NCI-H1417 (cell line): ENCODE measurements around the gene MTARC2.
"Not testable (repeated sequence)": the region's sequence is repeated elsewhere in the genome, so short reads cannot be mapped to it uniquely, and the experiment has no call there.

Source experiments
- DNase-seq, 3 experiments: peaks; one replicate each; lab custom pipeline; 2025; lab: John Stamatoyannopoulos, UW

The MTARC2 gene

DNA sequence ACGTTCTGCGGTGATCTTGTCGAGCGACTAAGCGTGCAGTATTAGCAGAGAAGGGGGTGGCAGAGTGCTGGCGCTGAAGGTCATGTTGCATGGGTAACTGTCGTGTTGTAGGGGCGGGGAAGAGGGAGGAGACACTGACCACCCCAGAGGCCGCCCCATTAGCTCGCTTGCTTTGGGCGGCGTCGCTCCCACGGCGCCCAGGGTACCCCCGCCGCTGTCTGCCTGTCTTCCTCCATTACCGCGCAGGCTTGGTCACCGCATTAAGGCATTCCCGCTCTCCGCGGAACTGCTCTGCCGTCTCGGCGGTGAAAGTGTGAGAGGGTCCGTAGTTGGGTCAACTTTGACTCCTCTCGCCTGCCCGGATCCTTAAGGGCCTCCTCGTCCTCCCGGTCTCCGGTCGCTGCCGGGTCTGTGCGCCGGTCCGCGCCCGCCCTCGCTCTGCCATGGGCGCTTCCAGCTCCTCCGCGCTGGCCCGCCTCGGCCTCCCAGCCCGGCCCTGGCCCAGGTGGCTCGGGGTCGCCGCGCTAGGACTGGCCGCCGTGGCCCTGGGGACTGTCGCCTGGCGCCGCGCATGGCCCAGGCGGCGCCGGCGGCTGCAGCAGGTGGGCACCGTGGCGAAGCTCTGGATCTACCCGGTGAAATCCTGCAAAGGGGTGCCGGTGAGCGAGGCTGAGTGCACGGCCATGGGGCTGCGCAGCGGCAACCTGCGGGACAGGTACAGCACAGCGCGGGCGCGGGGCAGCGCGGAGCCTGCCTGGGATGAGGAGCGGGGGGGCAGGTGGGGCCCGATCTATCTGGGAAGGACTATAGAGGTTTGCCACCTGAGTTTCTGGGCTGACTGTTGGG is at the start of gene MTARC2:
TSS of gene MTARC2 (plus strand) at position 234 of the 846 bp plus-strand sequence. CDS start at position 444, 210 bp downstream.
- peak in 2 of 3 experiments; percentile 92 for DNase-seq

GRCh38 chr1:220698607-220699016 is 49.5 kb upstream of the MTARC2 start:
- DNase-seq: no peak

DNA sequence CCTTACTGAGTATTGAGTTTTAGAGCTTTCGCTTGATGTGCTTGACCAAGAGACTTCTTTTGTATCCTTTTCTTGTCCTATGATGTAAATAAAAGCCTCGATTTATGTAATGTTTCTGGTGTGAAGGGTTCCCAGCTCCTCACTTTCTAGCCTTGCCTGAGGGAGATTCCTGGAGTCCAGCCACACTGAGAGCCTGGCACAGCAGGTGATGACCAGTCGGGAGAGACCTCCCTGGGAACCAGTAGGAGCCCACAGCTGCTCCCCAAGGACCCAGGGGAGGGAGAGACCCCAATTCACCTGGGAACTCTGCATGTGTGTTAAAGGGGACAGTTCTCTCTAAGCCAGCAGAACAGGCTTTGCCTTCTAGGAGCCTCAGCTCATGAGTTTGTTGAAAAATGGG is 49.1 kb upstream of the MTARC2 start:
- no peak for DNase-seq

DNA sequence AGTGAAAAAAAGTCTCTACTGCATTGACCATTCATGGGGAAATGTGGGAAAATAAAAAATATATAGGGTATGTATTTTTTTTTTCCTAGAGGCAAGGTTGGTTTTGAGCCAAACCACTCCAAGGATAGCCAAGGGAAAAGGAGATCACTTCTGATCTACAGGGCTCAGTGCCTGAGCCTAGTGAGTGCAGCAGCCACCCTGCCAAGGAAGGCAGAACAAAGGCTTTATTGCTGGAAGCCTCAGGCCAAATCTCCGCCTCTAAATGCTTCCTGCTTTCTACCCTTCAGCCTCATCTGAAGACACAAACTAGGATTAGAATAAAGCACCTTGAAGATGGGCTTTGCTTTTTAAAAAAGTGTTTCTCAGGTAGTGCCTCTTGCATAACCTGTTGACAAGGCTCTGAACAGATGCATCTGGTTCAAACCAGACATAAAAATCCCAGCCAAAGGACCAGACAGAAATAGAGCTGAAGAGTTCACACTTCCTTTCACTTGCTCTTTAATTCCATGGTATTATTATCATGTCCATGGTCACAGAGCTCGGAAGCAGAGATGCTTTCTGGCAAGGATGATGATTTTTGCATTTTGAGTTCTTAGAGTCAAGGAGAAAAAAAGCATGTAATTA is 47.5 kb upstream of the MTARC2 start:
- DNase-seq: peak in 1 of 3 experiments; percentile 45

GRCh38 chr1:220701974-220702373 is 46.1 kb upstream of the MTARC2 start:
- DNase-seq: no peak

- DNase-seq: no peak
These were observed 45.3 kb upstream of the MTARC2 start for GRCh38 chr1:220702733-220703270.

- DNase-seq: no peak
These were observed 44.8 kb upstream of the MTARC2 start for GRCh38 chr1:220703305-220703704.

DNA sequence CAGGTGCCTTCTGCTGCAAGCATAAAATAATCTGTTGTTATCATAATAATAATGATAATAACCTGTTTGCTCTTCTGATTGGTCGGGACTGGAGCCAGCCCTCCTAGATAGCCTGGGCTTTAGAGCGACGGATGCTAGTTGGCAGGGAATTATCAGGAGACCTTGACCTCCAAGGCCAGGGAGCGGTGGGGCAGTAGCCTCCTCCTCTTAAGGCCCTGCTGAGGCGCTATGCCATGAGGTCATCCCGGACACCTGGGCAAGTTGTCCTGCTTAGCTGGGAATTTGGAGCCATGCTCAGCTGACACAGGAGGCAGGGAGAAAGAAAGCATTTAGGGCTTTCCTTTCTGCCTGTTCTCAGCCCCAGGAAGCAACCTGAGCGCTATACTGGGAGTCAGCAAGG is 42.3 kb upstream of the MTARC2 start:
- DNase-seq: no peak

GRCh38 chr1:220706480-220706879 is 41.6 kb upstream of the MTARC2 start:
- DNase-seq: no peak

- DNase-seq: no peak
These were observed 41.0 kb upstream of the MTARC2 start for GRCh38 chr1:220707160-220707559.

DNA sequence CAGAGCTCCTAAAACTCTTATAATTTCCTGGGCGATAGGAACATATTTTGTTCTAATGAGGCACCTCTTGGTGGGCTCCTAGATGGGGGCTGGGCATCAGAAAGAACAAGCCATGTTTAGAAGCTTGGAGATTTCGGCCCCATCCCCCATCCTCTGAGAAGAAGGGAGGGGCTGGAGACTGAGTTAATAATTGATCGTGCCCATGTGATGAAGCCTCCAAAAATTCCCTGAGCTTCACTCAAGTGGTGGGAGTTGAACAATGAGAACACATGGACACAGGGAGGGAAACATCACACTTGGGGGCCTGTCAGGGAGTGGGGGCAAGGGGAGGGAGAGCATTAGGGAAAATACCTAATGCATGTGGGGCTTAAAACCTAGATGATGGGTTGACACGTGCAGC is 39.9 kb upstream of the MTARC2 start:
- no peak for DNase-seq

DNA sequence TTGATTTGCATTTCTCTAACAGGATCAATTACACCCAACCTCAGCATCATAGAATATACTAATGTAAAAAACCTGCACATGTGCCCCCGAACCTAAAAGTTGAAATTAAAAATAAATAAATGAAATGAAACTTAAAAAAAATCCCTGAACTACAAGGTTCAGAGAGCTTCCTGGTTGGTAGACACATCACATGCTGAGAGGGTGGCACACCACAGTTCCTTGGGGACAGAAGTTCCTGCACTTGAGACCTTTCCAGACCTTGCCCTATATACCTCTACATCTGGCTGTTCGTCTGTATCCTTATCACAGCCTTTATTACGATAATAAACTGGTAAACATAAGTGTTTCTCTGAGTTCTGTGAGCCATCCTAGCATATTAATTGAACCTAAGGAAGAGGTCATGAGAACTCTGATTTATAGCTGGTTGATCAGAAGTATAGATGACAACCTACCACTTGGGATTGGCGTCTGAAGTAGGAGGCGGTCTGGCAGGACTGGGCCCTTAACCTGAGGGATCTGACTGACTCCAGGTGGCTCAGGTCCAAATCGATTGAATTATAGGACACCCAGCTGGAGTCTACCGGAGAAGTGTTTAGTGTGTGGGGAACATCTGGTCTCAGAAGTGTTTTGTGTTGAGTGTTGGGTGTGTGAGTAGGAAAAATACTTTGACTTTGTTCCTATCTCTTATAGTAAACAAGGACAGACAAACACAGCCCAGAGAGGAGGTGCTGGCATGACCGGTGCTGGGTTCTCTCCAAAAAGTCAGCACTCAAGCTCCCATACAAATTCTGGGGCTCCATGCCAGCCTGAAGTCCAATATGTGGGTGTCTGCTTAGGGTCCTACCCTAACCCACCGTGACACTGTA is 39.0 kb upstream of the MTARC2 start:
- peak in 1 of 3 experiments; percentile 9 for DNase-seq

GRCh38 chr1:220710333-220710732 is 37.8 kb upstream of the MTARC2 start:
- no peak for DNase-seq

DNA sequence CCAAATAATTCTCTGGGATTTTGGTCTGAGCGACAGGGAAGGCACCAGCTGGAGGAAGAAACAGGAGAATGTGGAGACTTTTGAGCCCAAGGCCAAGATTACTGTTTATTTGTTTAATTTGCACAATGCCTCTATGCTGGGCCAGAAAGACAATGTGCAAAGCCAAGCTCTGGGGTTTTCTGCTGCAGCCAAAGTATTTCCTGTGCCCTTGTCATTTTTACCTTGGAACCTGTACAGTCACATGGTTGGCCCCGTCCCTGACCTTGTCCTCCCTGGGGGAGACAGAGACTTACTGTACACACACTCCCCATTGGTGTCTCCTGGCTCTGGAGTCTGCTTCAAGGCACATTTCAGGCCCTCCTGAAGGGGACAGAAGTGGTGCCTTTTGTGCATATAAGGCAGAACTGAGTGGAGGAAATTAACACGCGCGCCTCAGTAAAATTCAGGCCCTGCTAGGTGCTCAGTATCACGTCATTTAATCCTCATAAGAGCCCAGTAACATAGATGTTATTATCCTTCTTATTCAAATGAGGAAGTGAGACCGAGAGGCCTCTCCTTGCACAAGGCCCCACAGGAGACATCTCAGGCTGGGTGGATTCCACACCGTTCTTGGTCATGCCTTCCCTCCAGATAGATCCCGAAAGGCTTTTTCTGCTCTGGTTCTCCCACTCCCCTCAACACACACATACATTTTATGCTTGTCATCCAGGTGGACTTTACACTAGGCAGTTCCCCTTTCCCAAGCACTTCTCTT is 36.9 kb upstream of the MTARC2 start:
- no peak for DNase-seq

DNA sequence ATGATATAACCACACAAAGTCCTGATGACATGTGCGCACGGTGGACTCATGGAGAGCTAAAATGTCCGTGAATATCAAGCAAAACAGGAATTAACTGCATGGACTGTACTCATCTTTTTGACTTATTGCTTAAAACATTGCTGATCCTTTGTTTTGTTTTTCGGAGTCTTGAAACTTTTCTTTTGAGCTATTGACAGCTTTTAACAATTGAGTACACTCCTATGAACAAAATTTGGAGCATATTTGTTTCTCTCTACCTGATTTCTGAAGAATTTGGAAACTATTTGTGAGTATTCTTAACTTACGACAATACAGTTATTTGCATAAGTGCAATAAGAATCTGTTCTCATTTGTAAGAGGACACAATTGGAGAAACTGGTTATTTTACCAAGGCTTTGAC is 32.1 kb upstream of the MTARC2 start:
- not testable (repeated sequence) for DNase-seq

DNA sequence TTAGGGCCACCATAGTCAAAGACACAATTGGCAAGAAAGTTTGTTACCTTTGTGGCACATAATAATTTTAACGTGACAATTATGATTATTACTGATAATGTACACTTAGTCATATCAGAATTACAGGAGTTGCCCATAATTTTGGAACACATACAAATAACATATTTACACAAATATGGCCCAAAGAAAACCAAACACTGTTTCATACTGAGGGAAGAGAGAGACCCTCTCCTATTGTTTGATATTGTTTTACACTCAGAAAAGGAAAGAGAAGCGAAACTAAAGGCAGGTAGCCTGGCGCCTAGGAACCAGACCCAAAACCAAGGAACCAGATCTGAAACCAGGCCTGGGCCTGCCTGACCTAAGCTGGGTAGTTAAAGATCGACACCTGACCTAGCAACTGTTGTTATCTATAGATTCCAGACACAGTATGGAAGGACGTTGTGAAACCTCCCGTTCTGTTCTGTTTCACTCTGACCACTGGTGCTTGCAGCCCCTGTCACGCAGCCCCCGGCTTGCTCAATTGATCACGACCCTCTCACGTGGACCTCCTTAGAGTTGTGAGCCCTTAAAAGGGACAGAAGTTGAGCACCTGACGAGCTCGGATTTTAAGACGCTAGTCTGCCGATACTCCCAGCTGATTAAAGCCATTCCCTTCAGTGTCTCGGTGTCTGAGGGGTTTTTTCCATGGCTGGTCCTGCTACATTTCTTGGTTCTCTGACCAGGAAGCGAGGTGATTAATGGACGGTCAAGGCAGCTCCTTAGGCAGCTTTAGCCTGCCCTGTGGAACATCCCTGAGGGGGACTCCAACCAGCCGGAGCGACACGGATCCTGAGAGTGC is 30.1 kb upstream of the MTARC2 start:
- DNase-seq: no peak

- DNase-seq: peak in 1 of 3 experiments; percentile 1
These were observed 26.9 kb upstream of the MTARC2 start for GRCh38 chr1:220721266-220721665.

- no peak for DNase-seq
These were observed 21.5 kb upstream of the MTARC2 start for GRCh38 chr1:220726634-220727033.

DNA sequence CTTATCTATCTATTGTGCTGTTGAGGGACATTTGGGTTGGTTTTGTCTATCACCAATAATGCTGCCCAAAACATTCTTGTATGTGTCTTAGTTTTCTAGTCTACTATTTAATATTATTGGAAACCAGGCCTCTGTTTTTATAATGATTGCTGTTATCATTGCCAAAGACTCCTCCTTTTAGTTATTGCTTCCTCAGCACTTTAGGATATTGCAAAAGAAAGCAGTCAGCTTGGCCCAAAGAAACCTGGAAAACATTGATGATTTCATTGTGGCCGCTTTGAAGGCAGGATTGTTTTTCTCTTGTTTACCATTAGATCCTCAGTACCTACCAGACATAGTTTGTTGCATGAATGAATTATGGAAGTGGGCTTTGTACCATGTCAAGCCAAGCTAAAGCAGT is 20.6 kb upstream of the MTARC2 start:
- no peak for DNase-seq

GRCh38 chr1:220730486-220730885 is 17.6 kb upstream of the MTARC2 start:
- no peak for DNase-seq
